ENCODE data around the gene TMEM145.
A peak's percentile ranks its signal among the peaks of the same experiment; 100 is the strongest.

The TMEM145 gene

DNA sequence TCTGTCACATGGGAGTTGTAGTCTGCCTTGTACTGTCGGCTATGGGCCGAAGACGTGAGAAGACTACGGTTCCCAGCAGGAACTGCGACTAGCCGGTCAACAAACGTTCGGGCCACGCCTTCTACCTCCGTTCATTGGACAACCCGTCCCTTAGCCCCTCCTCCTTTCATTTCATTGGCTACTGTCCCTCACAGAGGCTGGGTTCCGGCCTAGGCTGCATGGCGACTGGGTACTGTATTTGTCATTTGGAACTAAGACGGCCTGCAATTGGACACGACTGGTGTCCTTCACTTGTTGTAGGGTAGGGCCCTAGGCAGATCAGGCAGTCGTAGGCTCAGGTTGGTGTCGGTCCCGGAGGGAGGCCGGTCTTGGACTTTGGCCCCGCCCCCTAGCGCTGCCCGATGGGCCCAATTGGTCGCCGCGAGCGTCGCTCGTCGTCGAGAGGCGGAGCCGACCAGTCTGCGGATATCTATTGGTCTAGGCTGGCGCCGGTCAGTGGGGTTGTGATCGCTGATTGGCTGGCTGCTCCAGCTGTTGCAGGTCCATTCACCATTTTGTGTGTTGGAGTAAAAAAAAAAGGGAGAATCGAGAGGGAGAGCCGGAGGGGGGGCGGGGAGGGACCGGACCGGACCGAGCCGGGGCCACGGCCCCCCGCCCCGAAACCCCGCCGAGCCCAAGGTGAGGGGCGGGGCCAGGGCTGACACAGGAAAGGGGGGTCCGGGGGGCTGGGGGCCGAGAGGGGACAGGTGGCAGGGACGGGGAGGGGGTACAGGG lies 44.2 kb upstream of the TMEM145 start, which contains the start of gene CIC:
Gene CIC, plus strand, starts transcription at position 549 of the 774 bp plus-strand sequence. CDS start 2,532 bp downstream, outside the sequence.
- Histone ChIP-seq H3K27ac (peak within 1 kb of the TSS; percentile 96 to 99), H3K36me3 (peaks cover 19 to 23% (median 22%) of the 10 kb centered on the region in 3 donors), H3K4me3 (peak within 1 kb of the TSS; percentile 70 to 75), H3K4me1 (peaks cover 0 to 50% (median 32%) of the 10 kb centered on the region in 4 donors), H3K9me3 (no peaks in the 10 kb centered on the region), H3K27me3 (no peaks in the 10 kb centered on the region)
- DNase-seq: peak; percentile 100
- intact Hi-C loops (cut with DNase I; ENCODE audit: low total_unique reads): loop anchor here (1.0 kb wide), 1 partner anchor 15 kb away; no protein-coding TSS in a partner anchor
- TF ChIP-seq, protein P1, sequence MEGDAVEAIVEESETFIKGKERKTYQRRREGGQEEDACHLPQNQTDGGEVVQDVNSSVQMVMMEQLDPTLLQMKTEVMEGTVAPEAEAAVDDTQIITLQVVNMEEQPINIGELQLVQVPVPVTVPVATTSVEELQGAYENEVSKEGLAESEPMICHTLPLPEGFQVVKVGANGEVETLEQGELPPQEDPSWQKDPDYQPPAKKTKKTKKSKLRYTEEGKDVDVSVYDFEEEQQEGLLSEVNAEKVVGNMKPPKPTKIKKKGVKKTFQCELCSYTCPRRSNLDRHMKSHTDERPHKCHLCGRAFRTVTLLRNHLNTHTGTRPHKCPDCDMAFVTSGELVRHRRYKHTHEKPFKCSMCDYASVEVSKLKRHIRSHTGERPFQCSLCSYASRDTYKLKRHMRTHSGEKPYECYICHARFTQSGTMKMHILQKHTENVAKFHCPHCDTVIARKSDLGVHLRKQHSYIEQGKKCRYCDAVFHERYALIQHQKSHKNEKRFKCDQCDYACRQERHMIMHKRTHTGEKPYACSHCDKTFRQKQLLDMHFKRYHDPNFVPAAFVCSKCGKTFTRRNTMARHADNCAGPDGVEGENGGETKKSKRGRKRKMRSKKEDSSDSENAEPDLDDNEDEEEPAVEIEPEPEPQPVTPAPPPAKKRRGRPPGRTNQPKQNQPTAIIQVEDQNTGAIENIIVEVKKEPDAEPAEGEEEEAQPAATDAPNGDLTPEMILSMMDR (IDR thresholded peaks at IDR 0.05): peak in 1 of 2 experiments; percentile 2

DNA sequence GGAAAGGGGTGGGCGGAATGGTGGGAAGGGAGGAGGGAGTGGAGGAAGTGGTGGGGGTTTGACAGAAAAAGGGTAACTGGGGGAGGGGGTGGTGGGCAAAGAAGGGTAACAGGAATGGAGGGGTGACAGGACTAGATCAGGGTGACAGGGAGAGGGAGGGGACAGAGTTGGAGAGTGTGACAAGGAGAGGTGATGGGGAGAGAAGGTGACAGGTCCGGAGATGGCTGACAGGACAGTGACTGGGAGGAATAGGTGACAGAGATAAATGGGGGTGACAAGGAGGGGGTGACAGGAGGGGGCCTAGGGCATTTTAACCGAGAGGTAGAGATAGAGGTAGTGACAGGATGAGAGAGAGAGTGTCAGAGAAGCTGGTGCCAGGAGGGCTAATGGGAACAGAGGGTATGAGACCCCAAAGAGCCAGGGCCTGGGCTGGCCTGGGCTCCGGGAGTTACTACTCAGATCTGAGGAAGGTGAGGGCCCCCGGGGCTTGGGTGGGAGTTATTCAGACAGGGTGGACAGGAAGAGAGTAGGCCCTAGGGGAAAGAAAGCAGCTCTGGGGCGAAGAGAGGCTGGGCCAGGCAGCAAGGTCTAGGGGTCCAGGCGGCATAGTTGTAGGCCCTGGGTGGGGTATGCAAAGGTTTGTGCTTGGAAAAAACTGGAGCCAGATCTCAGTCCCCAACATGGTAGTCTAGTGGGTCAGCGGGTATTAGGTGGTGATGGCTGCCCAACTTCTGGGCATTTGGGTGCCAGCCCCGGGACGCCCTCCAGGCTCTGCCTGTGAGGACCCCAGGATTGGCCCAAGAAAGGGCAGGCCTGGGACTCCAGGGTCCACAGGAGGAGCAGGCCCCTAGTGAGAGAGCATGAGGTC lies 43.4 kb upstream of the TMEM145 start:
- Histone ChIP-seq H3K9me3 (no peaks in the 10 kb centered on the region), H3K27me3 (no peaks in the 10 kb centered on the region), H3K4me1 (peaks cover 0 to 58% (median 36%) of the 10 kb centered on the region in 4 donors), H3K4me3 (peak overlapping the region; percentile 70 to 75), H3K36me3 (peaks cover 22 to 31% (median 30%) of the 10 kb centered on the region in 3 donors), H3K27ac (peak overlapping the region; percentile 96 to 97)
- peak in 1 of 2 donors; percentile 68 for DNase-seq
- TF ChIP-seq, protein P1 (IDR thresholded peaks at IDR 0.05): no peak
- intact Hi-C loops (cut with DNase I; ENCODE audit: low total_unique reads): no loop called here

DNA sequence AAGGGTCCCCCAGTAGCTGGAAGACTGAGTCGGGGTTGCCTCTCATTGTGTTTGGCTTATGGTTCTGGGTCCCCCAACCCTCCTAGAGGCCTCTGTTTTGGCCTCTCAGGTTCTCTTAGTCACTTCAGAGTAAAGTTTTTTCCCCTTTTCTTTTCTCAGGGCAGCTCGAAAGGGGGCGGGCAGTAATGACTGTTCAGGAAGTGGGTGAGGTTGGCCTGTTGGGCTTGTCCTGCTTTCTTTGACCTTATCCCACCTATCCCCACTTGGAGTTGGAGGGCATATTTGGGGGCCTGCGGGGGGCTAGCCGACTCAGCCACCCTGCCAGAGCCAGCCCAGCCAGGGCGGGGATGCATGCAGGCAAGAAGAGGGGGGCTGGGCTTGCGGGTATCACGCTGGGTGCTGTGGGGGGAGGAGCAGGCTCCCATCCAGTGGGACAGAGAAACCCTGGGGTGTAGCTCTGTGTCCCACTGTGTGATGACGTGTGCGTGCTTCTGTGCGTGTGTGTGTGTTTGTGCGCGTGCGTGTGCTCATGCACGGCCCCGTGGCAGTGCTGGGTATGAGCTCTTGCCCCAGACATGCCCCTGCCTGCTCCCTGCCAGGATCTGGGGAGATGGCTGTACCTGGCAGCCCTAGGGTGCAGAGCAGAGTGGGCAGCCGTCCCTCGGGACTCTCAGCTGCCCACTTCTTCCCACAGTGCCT lies 42.6 kb upstream of the TMEM145 start:
- peaks cover 0 to 66% (median 42%) of the 10 kb centered on the region in 4 donors for H3K4me1 ChIP-seq
- H3K9me3 ChIP-seq: no peaks in the 10 kb centered on the region
- H3K4me3 ChIP-seq: peak overlapping the region; percentile 70 to 75
- no peaks in the 10 kb centered on the region for H3K27me3 ChIP-seq
- peak; percentile 66 to 94 for DNase-seq
- H3K36me3 ChIP-seq: peaks cover 22 to 34% (median 32%) of the 10 kb centered on the region in 3 donors
- intact Hi-C loops (cut with DNase I; ENCODE audit: low total_unique reads): no loop called here
- TF ChIP-seq, protein P1 (IDR thresholded peaks at IDR 0.05): no peak
- peak overlapping the region; percentile 96 to 97 for H3K27ac ChIP-seq

DNA sequence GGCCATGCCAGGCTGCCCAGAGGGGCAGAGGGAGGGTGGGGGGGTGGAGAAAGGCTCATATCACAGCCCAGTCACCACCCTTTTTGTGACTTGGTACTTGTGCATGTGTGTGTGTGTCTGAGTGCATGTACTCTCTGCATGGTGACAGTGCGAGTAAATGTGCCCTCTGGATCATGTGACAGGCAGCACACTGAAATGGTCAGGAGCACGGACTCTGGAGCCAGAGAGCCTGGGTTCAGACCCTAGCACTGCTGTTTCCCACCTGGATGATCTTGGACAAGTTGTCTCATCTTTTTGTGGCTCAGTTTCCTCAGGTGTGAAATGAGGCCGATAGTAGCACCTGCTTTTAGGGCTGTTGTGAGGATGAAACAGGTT lies 42.1 kb upstream of the TMEM145 start:
- Histone ChIP-seq H3K27me3 (no peaks in the 10 kb centered on the region), H3K4me3 (peak overlapping the region; percentile 70 to 75), H3K36me3 (peaks cover 22 to 34% (median 32%) of the 10 kb centered on the region in 3 donors), H3K27ac (peak overlapping the region; percentile 96 to 97), H3K4me1 (peaks cover 0 to 70% (median 45%) of the 10 kb centered on the region in 4 donors), H3K9me3 (no peaks in the 10 kb centered on the region)
- no peak for DNase-seq
- TF ChIP-seq, protein P1 (IDR thresholded peaks at IDR 0.05): no peak
- intact Hi-C loops (cut with DNase I; ENCODE audit: low total_unique reads): no loop called here

All from tibial artery (tissue), 4 donors.